ENCODE results near the gene RNF40.

RNF40 gene

DNA sequence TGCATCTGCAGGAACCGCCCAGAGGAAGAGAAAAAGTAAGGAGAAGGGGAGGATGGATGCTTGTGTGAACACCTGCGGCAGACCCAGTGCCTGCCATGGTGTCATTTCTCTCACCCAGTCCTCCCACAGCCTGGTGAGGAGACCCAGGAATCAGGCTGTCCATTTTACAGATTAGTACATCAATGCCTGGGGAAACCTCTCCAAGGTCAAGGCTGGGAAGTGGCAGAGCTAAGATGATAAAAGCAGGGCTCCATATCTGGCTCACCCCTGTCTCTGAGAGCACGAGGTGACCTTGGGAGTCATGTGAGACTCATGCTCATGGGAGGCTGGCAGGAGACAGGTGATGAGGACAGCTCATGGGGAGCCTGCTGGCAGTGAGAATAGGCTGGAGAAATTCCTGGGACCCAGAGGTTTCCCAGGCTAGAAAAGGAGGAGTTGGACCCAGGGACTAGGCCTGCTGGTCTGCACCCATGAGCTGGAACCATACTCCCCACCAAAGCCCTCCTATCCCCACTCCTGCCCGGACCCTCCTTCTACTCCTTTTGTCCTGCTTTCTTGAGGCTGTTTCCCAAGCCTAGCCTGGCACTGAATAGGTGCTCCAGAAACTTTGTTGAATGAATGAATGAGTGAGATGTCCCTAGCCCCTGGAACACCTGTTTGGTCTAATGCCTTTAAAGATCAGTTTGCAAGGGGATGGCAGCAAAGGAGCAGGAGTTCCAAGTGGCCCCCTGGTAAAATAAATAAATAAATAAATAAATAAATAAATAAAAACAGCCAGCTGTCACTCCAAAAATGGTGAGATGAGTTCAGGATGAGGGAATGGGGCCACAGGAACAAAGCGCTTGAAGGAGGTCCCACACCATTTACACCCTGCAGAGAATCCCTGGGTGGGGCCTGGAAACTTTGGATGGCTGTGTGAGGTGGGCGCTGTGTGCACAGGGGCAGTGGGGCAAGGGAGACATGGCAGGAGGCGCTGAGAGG, 23.3 kb downstream of the RNF40 start:
- no peaks in the 10 kb centered on the region for H3K4me1 ChIP-seq (ENCODE audit: low read length)
- H4K20me1 ChIP-seq (ENCODE audit: insufficient read depth, low read length) = no peaks in the 10 kb centered on the region
- H3K27me3 ChIP-seq (replicated peaks; ENCODE audit: insufficient read depth, low read length) = no peaks in the 10 kb centered on the region
- H3K4me2 ChIP-seq (ENCODE audit: low read depth, low read length) = no peak overlapping the region
- no peaks in the 10 kb centered on the region for H3K36me3 ChIP-seq (replicated peaks; ENCODE audit: insufficient read depth, low read length)
- H3K9me2 ChIP-seq (replicated peaks; ENCODE audit: insufficient read depth, low read length) = no peaks in the 10 kb centered on the region
- H3K9ac ChIP-seq (ENCODE audit: low read length) = no peak overlapping the region
- no peak overlapping the region for H3K4me3 ChIP-seq (ENCODE audit: low read length)
- DNase-seq = no peak
- H2AFZ ChIP-seq (ENCODE audit: low read length) = no peak overlapping the region
- no peaks in the 10 kb centered on the region for H3K79me2 ChIP-seq (ENCODE audit: low read length)
- H3F3A ChIP-seq (ENCODE audit: insufficient read depth, low read length) = no peaks in the 10 kb centered on the region
- TF ChIP-seq CTCF (IDR thresholded peaks at IDR 0.05; ENCODE audit: low read length) = no peak
- TF ChIP-seq EZH2 (optimal IDR thresholded peaks at IDR 0.05; ENCODE audit: low read depth, low read length) = no peak
- no peak for TF ChIP-seq EZH2phosphoT487 (IDR thresholded peaks at IDR 0.05; ENCODE audit: low read length)
- no peak overlapping the region for H3K27ac ChIP-seq (ENCODE audit: low read length)
- no peaks in the 10 kb centered on the region for H3K9me3 ChIP-seq (replicated peaks; ENCODE audit: insufficient read depth, low read length)

GRCh38 chr16:30786115-30786935, 24.2 kb downstream of the RNF40 start:
- Histone ChIP-seq H4K20me1 (ENCODE audit: insufficient read depth, low read length) (no peaks in the 10 kb centered on the region), H3K9ac (ENCODE audit: low read length) (peak overlapping the region; percentile 60; the same call in 1 of the 2 replicates), H3K79me2 (ENCODE audit: low read length) (no peaks in the 10 kb centered on the region), H3K9me2 (replicated peaks; ENCODE audit: insufficient read depth, low read length) (no peaks in the 10 kb centered on the region), H2AFZ (ENCODE audit: low read length) (peak overlapping the region; percentile 45), H3K4me2 (ENCODE audit: low read depth, low read length) (peak overlapping the region; percentile 86), H3K36me3 (replicated peaks; ENCODE audit: insufficient read depth, low read length) (no peaks in the 10 kb centered on the region), H3K4me1 (ENCODE audit: low read length) (no peaks in the 10 kb centered on the region), H3K4me3 (ENCODE audit: low read length) (peak overlapping the region; percentile 86), H3K27ac (ENCODE audit: low read length) (no peak overlapping the region), H3K9me3 (replicated peaks; ENCODE audit: insufficient read depth, low read length) (no peaks in the 10 kb centered on the region), H3K27me3 (replicated peaks; ENCODE audit: insufficient read depth, low read length) (no peaks in the 10 kb centered on the region), H3F3A (ENCODE audit: insufficient read depth, low read length) (no peaks in the 10 kb centered on the region)
- TF ChIP-seq EZH2phosphoT487 (IDR thresholded peaks at IDR 0.05; ENCODE audit: low read length) (no peak), EZH2 (optimal IDR thresholded peaks at IDR 0.05; ENCODE audit: low read depth, low read length) (no peak), CTCF (IDR thresholded peaks at IDR 0.05; ENCODE audit: low read length) (no peak)
- no peak for DNase-seq

GRCh38 chr16:30786936-30787612, 25.0 kb downstream of the RNF40 start, which contains the start of gene ZNF629:
TSS of gene ZNF629 (minus strand) at chr16:30787205. CDS start at chr16:30784482, 2,723 bp downstream.
- no peak within 1 kb of the TSS for H3K27ac ChIP-seq (ENCODE audit: low read length)
- no peaks in the 10 kb centered on the region for H3F3A ChIP-seq (ENCODE audit: insufficient read depth, low read length)
- TF ChIP-seq CTCF (IDR thresholded peaks at IDR 0.05; ENCODE audit: low read length) (no peak), EZH2 (optimal IDR thresholded peaks at IDR 0.05; ENCODE audit: low read depth, low read length) (no peak), EZH2phosphoT487 (IDR thresholded peaks at IDR 0.05; ENCODE audit: low read length) (no peak)
- no peaks in the 10 kb centered on the region for H3K79me2 ChIP-seq (ENCODE audit: low read length)
- no peak for DNase-seq
- H3K27me3 ChIP-seq (replicated peaks; ENCODE audit: insufficient read depth, low read length) = no peaks in the 10 kb centered on the region
- H2AFZ ChIP-seq (ENCODE audit: low read length) = peak within 1 kb of the TSS; percentile 70
- H3K9me3 ChIP-seq (replicated peaks; ENCODE audit: insufficient read depth, low read length) = no peaks in the 10 kb centered on the region
- no peaks in the 10 kb centered on the region for H4K20me1 ChIP-seq (ENCODE audit: insufficient read depth, low read length)
- peak within 1 kb of the TSS; percentile 60; the same call in 1 of the 2 replicates for H3K9ac ChIP-seq (ENCODE audit: low read length)
- no peaks in the 10 kb centered on the region for H3K36me3 ChIP-seq (replicated peaks; ENCODE audit: insufficient read depth, low read length)
- H3K4me3 ChIP-seq (ENCODE audit: low read length) = peak within 1 kb of the TSS; percentile 86
- peak within 1 kb of the TSS; percentile 86 for H3K4me2 ChIP-seq (ENCODE audit: low read depth, low read length)
- no peaks in the 10 kb centered on the region for H3K4me1 ChIP-seq (ENCODE audit: low read length)
- H3K9me2 ChIP-seq (replicated peaks; ENCODE audit: insufficient read depth, low read length) = no peaks in the 10 kb centered on the region

Data from MM.1S (cell line).